HG02763 (cell line): Measurements from ENCODE around the gene PAX8.

Experiments
- ATAC-seq: cut with Tn5 transposase; IDR thresholded peaks from one replicate; pipeline ENCODE4 v1.9.1; 2021; ENCODE audit warnings: mild to moderate bottlenecking, moderate library complexity; ENCODE audit not compliant: unreplicated experiment

PAX8 gene

GRCh38 chr2:113209011-113209645, 69.6 kb downstream of the PAX8 start:
- ATAC-seq, result no peak

GRCh38 chr2:113208396-113208795, 70.3 kb downstream of the PAX8 start:
- no peak for ATAC-seq

GRCh38 chr2:113207021-113207420, 71.7 kb downstream of the PAX8 start:
- no peak for ATAC-seq

- ATAC-seq, result no peak
Measured at GRCh38 chr2:113206251-113206650, 72.5 kb downstream of the PAX8 start.

- peak; percentile 76 for ATAC-seq
Measured at GRCh38 chr2:113203901-113204519, 74.7 kb downstream of the PAX8 start.

- ATAC-seq, result no peak
Measured at GRCh38 chr2:113203217-113203530, 75.5 kb downstream of the PAX8 start.

GRCh38 chr2:113202305-113203216, 76.2 kb downstream of the PAX8 start:
- no peak for ATAC-seq

GRCh38 chr2:113201496-113202304, 77.0 kb downstream of the PAX8 start:
- no peak for ATAC-seq

- no peak for ATAC-seq
Measured at GRCh38 chr2:113200736-113201490, 77.8 kb downstream of the PAX8 start.

- ATAC-seq, result no peak
Measured at GRCh38 chr2:113200236-113200635, 78.5 kb downstream of the PAX8 start.

- peak; percentile 50 for ATAC-seq
Measured at GRCh38 chr2:113198790-113199612, 79.7 kb downstream of the PAX8 start.

GRCh38 chr2:113198048-113198789, 80.5 kb downstream of the PAX8 start:
- no peak for ATAC-seq

GRCh38 chr2:113197347-113198047, 81.2 kb downstream of the PAX8 start:
- no peak for ATAC-seq

- ATAC-seq, result no peak
Measured at GRCh38 chr2:113196839-113197238, 81.9 kb downstream of the PAX8 start.

GRCh38 chr2:113195923-113196501, 82.7 kb downstream of the PAX8 start:
- ATAC-seq, result no peak

GRCh38 chr2:113192459-113193100, 86.1 kb downstream of the PAX8 start:
- no peak for ATAC-seq

GRCh38 chr2:113190871-113191270, 87.8 kb downstream of the PAX8 start:
- ATAC-seq, result no peak
